D721Med (cell line): ENCODE results near the gene CALML5.

Source experiments
- DNase-seq: peaks from one replicate; pipeline ENCODE4 v3.0.0; 2011; ENCODE audit warnings: low spot score; ENCODE audit not compliant: insufficient read length
- FAIRE-seq: peaks from 2 replicates; lab custom pipeline; 2011; peaks lifted over from hg19 to GRCh38; lab: Jason Lieb, UNC
- TF ChIP-seq, protein P1 (sequence below): IDR thresholded peaks from 2 replicates; pipeline ENCODE4 v1.5.1; 2012; ENCODE audit warnings: mild to moderate bottlenecking, control low read depth; ENCODE audit not compliant: insufficient read depth; ENCODE audit errors: missing control alignments

CALML5 gene

DNA sequence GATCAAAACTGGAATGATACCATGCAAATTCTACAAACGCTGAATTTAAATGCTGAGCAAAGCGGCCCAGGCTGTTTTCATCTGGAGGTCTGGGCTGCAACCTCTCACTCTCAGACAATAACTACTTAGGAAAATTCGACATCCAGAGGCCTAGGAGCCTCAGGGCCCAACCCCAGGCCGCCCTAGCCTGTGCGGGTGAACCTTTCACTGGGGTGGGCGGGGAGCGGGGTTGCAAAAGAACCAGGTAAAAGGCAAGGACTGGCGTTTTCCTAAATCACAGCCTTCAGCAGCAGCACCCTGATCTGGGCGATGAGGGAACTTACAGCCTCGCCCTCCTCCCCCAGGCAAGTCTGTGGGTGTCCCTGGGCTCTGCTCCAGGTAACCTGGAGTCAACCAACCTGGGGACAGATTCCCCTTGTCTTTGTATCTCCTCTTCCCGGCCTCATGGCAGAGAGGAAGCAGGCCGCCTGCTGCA lies 33.4 kb downstream of the CALML5 start:
- DNase-seq (no peak), FAIRE-seq (no peak)
- TF ChIP-seq, protein P1, sequence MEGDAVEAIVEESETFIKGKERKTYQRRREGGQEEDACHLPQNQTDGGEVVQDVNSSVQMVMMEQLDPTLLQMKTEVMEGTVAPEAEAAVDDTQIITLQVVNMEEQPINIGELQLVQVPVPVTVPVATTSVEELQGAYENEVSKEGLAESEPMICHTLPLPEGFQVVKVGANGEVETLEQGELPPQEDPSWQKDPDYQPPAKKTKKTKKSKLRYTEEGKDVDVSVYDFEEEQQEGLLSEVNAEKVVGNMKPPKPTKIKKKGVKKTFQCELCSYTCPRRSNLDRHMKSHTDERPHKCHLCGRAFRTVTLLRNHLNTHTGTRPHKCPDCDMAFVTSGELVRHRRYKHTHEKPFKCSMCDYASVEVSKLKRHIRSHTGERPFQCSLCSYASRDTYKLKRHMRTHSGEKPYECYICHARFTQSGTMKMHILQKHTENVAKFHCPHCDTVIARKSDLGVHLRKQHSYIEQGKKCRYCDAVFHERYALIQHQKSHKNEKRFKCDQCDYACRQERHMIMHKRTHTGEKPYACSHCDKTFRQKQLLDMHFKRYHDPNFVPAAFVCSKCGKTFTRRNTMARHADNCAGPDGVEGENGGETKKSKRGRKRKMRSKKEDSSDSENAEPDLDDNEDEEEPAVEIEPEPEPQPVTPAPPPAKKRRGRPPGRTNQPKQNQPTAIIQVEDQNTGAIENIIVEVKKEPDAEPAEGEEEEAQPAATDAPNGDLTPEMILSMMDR = no peak

GRCh38 chr10:5464546-5464945 lies 34.8 kb downstream of the CALML5 start:
- TF ChIP-seq, protein P1 = no peak
- DNase-seq (no peak), FAIRE-seq (no peak)

DNA sequence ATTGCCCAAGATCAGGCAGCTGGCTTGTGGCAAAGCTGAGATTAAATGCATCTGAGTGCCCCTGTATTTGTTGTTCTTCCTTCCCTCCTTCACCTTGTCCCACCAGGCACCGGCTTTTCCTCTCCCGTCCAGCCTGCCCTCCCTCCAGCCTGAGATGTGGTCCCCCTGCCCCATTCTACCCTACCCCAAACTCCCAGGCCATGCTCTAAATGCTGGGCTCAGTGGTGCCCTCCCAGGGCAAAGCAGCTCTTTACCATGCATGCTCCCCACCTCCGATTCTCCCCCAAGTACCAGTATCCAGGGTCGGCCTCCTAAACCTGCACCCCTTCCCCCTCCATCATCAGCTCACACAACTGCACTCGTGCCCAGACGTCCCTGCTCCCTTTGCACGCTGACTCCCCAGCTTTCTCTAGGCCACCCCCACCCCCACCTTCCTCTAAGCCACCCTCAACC lies 36.5 kb downstream of the CALML5 start:
- TF ChIP-seq, protein P1 = no peak

DNA sequence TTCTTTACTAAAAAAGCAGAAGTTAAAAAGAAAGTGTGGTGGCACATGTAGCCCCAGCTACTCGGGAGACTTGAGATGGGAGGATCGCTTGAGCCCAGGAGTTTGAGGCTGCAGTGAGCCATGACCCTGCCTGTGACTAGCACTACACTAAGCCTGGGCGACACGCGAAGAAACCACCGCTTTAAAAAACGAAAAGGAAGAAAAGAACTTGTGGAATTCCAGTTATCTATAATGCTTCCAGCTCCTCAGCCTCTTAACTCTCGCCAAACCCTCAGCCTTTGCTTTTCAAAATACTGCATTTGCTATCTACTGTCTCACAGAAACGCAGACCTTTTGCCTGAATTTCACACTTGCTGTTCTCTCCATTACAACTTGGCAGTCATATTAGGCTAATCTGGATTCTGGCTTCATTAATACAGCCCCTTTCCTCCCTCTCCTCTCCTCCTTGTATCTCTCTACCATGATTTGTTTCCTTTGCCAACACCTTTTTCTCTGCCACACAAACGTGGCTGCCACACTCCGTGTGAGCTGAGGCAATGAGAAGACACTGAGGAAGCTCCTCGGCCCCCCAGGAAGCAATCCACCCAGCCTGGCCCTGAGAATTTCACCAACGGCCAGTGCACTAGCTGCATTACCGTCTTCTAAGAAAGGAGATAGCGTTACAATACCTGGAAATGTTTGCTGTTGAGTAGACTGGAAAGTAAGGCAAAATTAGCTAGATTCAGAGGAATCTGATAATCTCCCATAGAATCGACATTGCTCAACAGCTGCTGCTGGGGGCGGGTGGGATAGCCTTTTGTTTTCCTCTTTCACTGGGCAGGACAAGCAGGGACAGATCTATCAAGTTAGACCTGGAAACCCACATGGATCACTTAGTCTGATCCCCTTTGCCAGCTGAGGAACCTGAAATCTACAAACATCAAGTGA lies 37.2 kb downstream of the CALML5 start:
- DNase-seq (no peak), FAIRE-seq (no peak)
- TF ChIP-seq, protein P1 = no peak

More for the DNA sequence above, 36.5 kb downstream of the CALML5 start:
- FAIRE-seq (no peak), DNase-seq (no peak)

DNA sequence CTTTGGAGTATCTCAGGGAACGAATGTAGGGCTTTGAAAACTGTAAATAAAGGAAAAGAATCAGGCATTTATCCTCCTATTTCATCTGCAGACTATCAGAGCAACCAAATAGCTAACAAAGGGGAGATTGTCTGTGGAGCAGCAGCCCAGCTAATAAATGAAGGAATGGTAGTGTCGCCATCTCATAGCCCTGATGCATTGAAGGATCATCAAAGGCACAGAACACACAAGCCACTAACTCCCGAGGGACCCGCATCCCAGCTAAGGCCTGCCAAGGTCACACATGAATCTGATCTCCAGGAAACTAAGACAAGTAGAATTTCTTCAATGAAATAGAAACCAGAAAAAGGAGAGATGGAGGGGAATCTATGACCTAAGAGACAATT lies 38.2 kb downstream of the CALML5 start:
- no peak for DNase-seq
- no peak for FAIRE-seq
- TF ChIP-seq, protein P1 = no peak

DNA sequence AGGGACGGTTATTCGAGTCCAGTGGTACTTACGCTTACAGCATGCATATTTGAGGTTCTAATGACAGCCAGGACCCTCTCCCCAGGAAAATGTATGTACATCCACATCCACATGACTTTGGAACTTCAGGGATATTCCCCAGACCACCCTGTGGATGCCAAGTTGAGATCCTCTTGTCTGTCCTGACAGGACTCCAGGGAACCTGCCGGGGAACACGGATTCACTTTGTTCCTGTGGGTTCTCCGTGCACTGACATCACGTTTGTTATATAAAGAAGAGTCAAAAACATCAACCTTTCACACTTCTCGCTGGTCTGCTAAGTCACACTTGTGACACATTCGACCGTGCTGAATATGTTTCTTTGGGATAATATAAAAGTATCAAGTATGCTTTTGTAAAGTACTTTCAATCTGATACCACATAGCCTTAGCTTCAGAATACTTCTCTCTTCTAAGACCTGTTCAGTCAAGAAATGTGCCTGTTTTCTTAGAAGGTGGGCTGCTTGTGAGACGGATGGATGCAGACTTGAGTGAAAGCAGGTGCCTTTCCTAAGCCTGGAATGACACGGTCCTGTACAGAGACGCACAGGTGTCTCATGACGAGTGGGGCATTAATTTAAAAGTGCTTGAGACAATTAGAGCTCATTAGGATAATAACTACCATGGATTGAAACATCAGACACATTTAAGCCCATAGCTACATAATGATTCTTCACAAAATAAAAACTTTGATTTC lies 38.7 kb downstream of the CALML5 start:
- FAIRE-seq = no peak
- TF ChIP-seq, protein P1 = no peak
- no peak for DNase-seq
